Gastrocnemius medialis (tissue), 4 donors: ENCODE data around the gene MEGF6.
"Not testable (repeated sequence)": the region's sequence is repeated elsewhere in the genome, so short reads cannot be mapped to it uniquely, and the experiment has no call there.

ENCODE experiments used
- POLR2A ChIP-seq, 2 donors: fragments of 450-650 bp; IDR thresholded peaks; one replicate each; pipeline ENCODE4 v1.6.1; 2017; ENCODE audit warnings: antibody characterized with exemption in 2 of 2, mild to moderate bottlenecking in 2 of 2, moderate library complexity in 2 of 2
- TF ChIP-seq, protein P1 (sequence below), 5 experiments: fragments of 450-650 bp in 3 of 5; fragments of 200-600 bp in 2 of 5; sonication (generic) in 2 of 5; IDR thresholded peaks in 4 of 5; conservative IDR thresholded peaks in 1 of 5; 1 replicate in 4 of 5; 2 replicates in 1 of 5; pipeline ENCODE4 v1.5.1; 2016 to 2019; ENCODE audit warnings: antibody characterized with exemption in 5 of 5, mild to moderate bottlenecking in 3 of 5, moderate library complexity in 3 of 5

DNA sequence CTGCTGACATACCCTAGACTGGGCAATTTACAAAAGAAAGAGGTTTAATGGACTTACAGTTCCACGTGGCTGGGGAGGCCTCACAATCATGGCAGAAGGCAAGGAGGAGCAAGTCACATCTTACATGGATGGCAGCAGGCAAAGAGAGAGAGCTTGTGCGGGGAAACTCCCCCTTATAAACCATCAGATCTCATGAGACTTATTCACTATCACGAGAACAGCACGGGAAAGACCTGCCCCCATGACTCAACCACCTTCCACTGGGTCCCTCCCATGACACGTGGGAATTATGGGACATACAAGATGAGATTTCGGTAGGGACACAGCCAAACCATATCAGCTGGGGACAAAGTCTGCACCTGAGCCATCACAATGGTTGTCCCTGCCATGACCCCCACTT lies 35.8 kb downstream of the MEGF6 start:
- TF ChIP-seq, protein P1, sequence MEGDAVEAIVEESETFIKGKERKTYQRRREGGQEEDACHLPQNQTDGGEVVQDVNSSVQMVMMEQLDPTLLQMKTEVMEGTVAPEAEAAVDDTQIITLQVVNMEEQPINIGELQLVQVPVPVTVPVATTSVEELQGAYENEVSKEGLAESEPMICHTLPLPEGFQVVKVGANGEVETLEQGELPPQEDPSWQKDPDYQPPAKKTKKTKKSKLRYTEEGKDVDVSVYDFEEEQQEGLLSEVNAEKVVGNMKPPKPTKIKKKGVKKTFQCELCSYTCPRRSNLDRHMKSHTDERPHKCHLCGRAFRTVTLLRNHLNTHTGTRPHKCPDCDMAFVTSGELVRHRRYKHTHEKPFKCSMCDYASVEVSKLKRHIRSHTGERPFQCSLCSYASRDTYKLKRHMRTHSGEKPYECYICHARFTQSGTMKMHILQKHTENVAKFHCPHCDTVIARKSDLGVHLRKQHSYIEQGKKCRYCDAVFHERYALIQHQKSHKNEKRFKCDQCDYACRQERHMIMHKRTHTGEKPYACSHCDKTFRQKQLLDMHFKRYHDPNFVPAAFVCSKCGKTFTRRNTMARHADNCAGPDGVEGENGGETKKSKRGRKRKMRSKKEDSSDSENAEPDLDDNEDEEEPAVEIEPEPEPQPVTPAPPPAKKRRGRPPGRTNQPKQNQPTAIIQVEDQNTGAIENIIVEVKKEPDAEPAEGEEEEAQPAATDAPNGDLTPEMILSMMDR (IDR thresholded peaks at IDR 0.05 in 4 of 5, conservative IDR thresholded peaks at IDR 0.05 in 1 of 5): not testable (repeated sequence)
- not testable (repeated sequence) for TF ChIP-seq POLR2A (IDR thresholded peaks at IDR 0.05)
